NCI-H2227 (cell line): ENCODE results near the gene SPP2.

Experiments used
- DNase-seq: peaks from one replicate; lab custom pipeline; 2025; ENCODE audit not compliant: unreplicated experiment; lab: John Stamatoyannopoulos, UW

SPP2 gene

GRCh38 chr2:234033885-234034284 is 16.6 kb upstream of the SPP2 start:
- no peak for DNase-seq

GRCh38 chr2:234038076-234038802 is 12.3 kb upstream of the SPP2 start:
- no peak for DNase-seq

GRCh38 chr2:234044157-234044556 is 6.3 kb upstream of the SPP2 start:
- DNase-seq: no peak

GRCh38 chr2:234046521-234046920 is 4.0 kb upstream of the SPP2 start:
- no peak for DNase-seq

- DNase-seq: no peak
Measured at GRCh38 chr2:234047361-234047760, 3.1 kb upstream of the SPP2 start.

- no peak for DNase-seq
Measured at GRCh38 chr2:234048049-234048448, 2.5 kb upstream of the SPP2 start.

GRCh38 chr2:234051374-234052070 is 1.0 kb downstream of the SPP2 start:
- no peak for DNase-seq

- no peak for DNase-seq
Measured at GRCh38 chr2:234058881-234059280, 8.4 kb downstream of the SPP2 start.

GRCh38 chr2:234060236-234060635 is 9.7 kb downstream of the SPP2 start:
- DNase-seq: no peak

- no peak for DNase-seq
Measured at GRCh38 chr2:234061624-234062257, 11.2 kb downstream of the SPP2 start.

GRCh38 chr2:234066587-234066986 is 16.1 kb downstream of the SPP2 start:
- DNase-seq: no peak

- no peak for DNase-seq
Measured at GRCh38 chr2:234071664-234072063, 21.2 kb downstream of the SPP2 start.

- no peak for DNase-seq
Measured at GRCh38 chr2:234072454-234072853, 22.0 kb downstream of the SPP2 start.

GRCh38 chr2:234074751-234075517 is 24.4 kb downstream of the SPP2 start:
- DNase-seq: no peak

- DNase-seq: no peak
Measured at GRCh38 chr2:234075518-234075915, 25.0 kb downstream of the SPP2 start.

- DNase-seq: no peak
Measured at GRCh38 chr2:234075947-234076346, 25.4 kb downstream of the SPP2 start.

GRCh38 chr2:234076451-234076850 is 25.9 kb downstream of the SPP2 start:
- no peak for DNase-seq

GRCh38 chr2:234078129-234078528 is 27.6 kb downstream of the SPP2 start:
- DNase-seq: no peak

GRCh38 chr2:234081970-234082822 is 31.7 kb downstream of the SPP2 start:
- no peak for DNase-seq

- no peak for DNase-seq
Measured at GRCh38 chr2:234083572-234084348, 33.3 kb downstream of the SPP2 start.
